KG1 (cell line): ENCODE data around the gene HOXC13.

Experiments used
- DNase-seq: peaks from one replicate; lab custom pipeline; 2025; lab: John Stamatoyannopoulos, UW

HOXC13 gene

GRCh38 chr12:53938326-53939140, at the start of gene HOXC13:
Gene HOXC13 (plus strand): TSS chr12:53938831. CDS start chr12:53938907, 76 bp downstream.
- no peak for DNase-seq

GRCh38 chr12:53890081-53890480, 48.5 kb upstream of the HOXC13 start:
- DNase-seq, result no peak

GRCh38 chr12:53892762-53893395, 45.8 kb upstream of the HOXC13 start:
- no peak for DNase-seq

- DNase-seq, result no peak
Observed at GRCh38 chr12:53899230-53899629, 39.4 kb upstream of the HOXC13 start.

GRCh38 chr12:53907103-53907502, 31.5 kb upstream of the HOXC13 start:
- no peak for DNase-seq

- no peak for DNase-seq
Observed at GRCh38 chr12:53916788-53917655, 21.6 kb upstream of the HOXC13 start.

GRCh38 chr12:53924521-53925405, 13.9 kb upstream of the HOXC13 start:
- no peak for DNase-seq

GRCh38 chr12:53927220-53928029, 11.2 kb upstream of the HOXC13 start:
- no peak for DNase-seq

GRCh38 chr12:53928054-53928835, 10.4 kb upstream of the HOXC13 start:
- no peak for DNase-seq

- no peak for DNase-seq
Observed at GRCh38 chr12:53929527-53929926, 9.1 kb upstream of the HOXC13 start.

GRCh38 chr12:53930591-53931255, 7.9 kb upstream of the HOXC13 start:
- DNase-seq, result no peak

- no peak for DNase-seq
Observed at GRCh38 chr12:53931844-53932581, 6.6 kb upstream of the HOXC13 start.

- DNase-seq, result no peak
Observed at GRCh38 chr12:53932915-53933314, 5.7 kb upstream of the HOXC13 start.

- DNase-seq, result no peak
Observed at GRCh38 chr12:53935383-53936341, 3.0 kb upstream of the HOXC13 start.

- no peak for DNase-seq
Observed at GRCh38 chr12:53937099-53937498, 1.5 kb upstream of the HOXC13 start.

GRCh38 chr12:53937596-53938325, 870 bp upstream of the HOXC13 start:
- no peak for DNase-seq
